Stimulated activated CD4-positive, alpha-beta T cell treated with anti-CD3 and anti-CD28 coated beads, TNF-alpha, amount 100 ng/mL, for 4 hours (primary cell): Measurements from ENCODE around the gene OSBPL5.

Experiments
- DNase-seq, 3 experiments: peaks; one replicate each; pipeline ENCODE4 v3.0.0-alpha.2; 2020; ENCODE audit warnings: low read depth in 3 of 3

The OSBPL5 gene

DNA sequence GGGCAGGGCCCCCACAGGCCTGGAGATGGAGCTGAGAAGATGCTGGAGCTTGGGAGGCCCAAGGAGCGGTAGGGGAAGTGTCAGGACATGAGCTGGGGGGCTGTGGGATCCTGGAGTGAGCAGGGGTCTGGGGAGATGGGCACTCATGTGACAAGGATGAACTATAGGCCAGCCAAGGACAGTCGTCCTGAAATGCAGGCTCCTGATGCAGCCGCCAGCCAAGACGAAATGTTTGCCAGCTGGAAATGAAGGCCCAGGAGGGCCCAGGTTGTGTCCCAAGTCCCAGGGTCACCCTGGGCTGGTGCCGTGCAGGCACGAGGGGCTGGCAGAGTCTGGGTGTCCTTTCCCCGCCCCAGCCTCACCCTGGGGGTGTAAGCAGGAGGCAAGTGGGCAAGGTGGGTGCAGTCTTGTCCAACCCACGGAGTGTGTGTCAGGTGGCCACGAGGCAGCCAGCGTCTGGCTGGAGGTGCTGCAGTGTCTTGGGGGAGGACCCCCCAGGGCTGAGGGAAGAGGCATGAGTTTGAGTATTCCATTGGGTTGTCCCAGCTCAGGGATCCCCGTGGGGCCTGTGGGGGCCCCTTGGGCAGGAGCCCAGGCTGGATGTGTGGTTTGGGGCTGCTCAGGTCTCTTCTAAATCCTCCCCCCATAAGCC lies 32.1 kb upstream of the OSBPL5 start:
- no peak for DNase-seq

DNA sequence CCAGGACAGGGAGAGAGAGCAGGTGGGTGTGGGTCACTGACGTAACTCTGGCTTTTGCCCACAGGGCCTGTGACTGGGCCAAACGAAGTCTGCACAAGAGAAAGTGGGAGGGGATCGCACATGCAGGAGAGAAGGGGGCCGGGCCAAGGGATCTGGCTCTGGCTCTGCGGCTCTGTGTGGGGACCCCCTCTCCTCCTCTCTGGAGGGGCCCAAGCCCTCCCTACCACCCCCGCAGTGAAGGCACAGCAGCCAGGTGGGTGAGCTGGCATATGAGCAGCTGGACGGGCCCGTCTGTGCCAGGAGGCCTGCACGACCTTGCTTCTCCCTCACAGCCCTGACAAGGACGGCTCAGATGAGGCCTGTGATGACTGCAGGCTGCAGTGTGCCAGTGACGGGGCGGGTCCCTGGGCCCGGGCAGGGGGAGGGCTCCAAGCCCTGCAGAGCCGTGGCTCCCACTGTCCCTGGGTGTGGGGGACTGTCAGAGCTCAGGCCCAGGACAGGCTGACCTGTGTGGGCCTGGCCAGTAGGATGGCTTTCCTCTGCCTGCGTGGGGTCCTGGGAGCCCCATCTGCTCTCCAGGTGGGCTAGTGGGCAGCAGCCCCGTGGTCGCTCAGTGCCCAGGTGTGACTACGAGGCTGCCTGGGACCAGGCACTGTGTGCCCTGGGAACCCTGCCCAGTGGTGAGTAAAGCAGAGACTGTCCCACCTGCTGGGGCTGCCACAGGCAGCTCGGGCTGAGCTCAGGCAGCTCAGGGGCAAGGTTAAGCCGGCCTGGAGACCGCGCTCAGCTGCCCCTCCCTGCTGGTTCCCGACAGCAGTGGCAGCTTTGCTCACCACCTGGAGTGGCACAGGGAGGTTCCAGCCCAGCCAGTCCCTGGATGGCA lies 31.3 kb upstream of the OSBPL5 start:
- no peak for DNase-seq

DNA sequence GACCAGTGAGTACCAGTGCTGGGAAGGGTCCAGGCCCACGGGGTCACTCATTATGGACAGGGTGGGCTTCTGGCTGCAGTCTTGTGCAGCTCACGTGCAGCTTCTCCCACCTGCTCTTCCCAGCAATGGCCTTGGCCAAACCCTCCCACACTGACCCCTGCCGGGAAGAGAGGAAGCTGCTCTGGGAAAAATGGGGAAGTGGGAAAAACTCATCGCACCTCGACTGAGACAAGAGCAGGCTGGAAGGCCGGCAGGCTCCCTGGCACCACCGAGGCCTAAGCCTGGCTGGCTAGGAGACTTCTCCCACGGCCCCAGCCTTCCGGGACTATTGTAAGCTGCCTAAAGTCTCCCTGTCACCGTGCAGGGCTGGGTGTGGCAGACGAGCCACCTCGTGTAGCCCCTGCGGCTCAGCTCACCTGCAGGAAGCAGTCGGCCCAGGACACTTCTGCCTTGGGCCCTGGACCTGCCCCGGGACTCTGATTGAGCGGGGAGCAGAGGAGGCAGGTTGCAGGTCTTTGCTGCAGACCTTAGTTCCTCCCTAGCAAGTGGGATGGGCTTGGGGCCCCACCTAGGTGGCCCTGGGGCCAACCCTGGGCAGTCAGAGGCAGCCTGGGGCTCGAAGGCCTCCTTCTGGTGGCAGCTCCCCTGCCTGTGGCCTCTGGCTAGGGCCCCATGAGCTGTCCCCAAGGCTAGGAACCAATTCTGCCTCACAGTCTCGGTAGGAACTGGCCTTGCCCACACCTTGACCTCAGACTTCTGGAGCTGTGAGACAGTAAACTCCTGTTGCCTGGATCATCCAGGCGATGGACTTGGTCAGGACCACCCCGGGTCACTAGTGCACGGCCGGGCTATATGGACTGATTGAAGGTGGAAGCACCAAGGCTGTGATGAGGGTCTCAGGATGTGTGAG lies 30.4 kb upstream of the OSBPL5 start:
- no peak for DNase-seq

DNA sequence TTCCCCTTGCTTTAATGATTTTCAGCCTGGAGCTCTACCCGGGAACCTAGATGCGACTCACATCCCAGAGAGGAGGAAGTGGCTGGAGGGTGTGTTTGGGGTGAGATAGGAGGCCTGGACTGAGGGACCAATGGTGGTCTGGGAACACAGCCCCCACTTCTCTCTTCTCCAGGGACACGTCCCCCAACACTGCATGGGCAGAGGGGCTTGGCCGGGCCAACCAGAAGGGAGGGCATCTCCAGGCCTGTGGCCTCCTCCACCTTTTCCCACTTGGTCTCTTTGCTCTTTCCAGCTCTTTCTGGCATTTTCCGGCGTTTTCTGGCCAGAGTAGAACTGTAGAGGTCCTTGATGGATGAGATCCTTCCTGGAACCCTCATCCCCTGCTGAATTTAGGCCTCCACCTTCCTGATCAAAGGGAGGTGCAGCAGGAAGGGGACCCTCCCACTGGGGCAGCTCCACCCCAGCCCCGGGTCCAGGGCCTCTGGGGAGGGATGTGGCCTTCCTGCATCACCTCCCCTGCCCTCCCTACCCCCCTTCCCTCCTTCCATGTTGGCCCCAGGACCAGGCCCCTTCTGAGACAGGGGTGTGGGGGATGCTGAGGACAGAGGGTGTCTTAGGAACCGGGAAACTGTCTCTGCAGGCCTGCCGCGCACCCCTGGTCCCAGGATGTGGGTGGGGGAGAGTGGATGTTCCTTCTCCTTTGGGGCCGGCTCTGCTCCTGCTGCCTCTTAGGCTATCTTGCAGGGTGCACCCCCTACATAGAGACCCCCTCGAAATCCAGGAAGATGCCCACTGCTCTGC lies 29.1 kb upstream of the OSBPL5 start:
- no peak for DNase-seq

DNA sequence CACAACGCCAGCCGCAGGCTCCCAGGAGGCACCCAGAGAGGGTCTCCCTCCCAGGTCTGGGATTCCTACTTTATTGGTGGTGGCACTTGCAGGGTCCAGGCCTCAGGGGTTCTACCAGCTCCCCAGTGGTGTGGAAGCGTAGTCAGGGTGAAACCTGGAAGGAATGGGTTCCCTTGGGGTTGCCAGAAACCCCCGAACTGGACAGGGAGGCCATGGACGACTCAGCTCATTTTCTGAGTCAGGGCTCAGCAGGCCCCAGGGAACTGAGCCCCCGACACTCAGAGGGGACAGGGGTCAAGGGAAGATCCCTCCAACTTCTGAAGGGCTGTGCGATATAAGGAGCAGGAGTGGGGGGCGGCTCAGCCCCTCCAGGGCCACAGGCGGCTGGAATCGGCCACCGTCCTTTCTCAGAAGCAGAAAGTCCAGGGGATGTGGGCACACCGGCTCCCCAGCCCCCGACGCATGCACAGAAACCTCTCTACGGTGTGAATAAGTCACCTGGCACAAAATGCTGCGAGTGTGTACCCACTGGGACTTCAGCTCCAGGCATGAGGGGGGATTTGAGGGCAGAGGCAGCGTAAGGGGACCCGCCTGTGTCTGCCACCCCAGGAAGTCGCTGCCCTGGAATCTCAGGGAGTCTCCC lies 28.4 kb upstream of the OSBPL5 start:
- DNase-seq, result no peak

DNA sequence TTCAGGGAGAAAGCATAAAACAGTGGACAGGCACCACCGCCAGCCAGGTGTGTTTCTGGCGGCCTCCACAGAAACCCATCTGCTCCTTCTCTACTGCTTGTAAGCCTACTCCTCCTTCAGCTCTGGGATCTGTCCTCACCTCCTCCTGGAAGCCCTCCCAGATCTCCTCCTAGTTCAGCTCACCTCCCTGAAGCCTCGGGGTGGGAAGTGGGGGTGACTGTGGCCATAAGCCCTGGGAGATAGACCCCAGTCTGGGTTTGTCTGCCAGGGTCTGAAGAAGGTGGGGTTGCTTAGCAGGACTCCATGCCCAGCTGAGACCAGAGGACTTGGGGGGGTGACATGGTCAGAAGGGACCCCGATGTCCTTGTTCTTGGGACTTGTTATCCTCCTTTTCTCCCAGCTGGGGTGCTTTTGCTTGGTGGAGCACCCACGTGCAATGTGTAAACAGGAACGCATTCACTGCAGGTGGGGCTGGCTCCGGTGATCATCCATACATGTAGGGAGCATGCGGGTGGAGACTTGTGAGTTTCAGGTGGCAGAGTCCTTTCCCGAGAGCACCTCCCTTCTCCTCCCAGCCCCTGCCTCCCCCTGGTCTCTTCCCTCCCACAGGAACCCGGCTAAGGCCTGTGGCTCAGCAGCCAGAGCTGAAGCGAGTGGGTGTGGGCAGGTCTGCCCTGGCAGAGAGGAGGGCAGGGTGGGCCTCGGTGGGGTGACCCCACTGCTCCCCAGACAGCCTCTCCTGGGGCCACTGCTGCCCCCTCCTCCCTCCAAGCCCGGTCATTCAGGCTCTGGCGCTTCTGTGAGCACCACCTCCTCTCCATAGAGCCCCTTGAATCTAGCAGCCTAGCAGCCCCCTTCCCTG lies 27.6 kb upstream of the OSBPL5 start:
- no peak for DNase-seq

DNA sequence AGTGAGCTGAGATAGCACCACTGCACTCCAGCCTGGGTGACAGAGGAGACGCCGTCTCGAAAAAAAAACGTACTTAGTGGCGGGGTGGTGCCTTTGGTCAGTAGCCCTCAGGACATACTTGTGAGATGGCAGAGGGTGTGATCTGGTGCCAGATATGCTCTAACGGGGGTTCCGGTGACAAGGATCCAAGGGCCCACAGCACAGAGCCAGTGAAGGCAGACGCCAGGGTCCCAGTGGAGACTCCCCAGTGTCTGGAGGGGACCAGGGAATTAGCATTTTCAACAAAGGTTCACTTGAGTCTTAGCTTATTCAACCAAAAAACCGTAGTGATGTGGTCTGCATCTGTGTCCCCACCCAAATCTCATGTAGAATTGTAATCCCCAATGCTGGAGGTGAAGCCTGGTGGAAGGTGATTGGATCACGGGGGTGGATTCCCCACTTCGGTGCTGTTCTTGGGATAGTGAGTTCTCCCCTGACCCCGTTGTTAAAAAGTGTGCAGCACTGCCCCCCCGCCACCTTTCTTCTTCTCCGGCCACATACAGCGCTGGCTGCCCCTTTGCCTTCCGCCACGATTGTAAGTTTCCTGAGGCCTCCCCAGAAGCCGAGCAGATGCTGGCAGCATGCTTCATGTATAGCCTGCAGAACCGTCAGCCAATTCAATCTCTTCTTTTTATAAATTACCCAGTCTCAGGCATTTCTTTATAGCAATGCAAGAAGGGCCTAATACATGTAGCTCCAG lies 26.6 kb upstream of the OSBPL5 start:
- DNase-seq, result no peak

DNA sequence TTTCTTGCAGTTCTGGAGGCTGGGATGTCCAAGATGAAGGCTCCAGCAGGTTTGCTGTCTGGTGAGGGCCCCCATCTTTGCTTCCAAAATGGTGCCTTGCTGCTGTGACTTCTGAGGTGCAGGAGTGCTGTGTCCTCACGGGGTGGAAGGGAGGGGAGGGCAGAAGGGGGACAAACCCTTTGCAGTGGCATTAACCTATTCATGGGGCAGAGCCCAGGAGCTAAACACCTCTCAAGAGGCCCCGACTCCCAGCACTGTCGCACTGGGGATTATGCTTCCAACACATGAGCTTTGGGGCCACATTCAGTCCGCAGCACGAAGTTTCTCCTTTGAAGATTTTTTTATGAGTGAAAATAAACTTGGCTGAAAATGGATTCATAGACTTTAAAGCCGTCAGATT lies 25.5 kb upstream of the OSBPL5 start:
- no peak for DNase-seq

DNA sequence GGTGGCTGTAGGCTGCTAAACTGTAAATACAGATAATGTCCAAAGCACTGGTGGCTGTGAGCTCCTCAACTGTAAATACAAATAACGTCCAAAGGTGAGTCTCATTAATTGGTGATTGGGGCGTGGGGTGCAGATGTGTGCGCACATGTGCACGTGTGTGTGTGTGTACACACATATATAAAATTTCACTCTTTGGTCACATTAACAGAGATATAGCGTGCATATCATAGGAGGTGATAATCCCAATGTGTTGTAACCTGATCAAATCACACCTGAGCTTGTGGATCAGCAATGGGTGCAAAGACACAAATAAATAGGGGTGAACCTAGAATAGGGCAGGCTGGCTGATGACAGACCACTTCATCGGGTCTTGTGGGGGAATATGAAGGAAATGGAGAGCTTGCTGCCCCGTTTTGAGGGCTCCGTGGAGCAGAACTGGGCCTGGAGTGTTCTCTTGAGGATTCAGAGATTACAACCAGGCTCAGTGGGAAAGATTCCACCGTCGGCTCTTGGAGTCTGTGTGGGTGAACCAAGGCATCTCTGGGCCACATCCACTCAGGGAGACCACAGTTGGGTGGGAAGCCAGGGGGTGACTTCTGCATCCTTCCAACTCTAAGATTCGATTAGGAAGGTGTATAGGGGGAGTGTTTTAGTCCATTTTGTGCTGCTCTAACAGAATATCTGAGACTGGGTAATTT lies 24.9 kb upstream of the OSBPL5 start:
- no peak for DNase-seq

DNA sequence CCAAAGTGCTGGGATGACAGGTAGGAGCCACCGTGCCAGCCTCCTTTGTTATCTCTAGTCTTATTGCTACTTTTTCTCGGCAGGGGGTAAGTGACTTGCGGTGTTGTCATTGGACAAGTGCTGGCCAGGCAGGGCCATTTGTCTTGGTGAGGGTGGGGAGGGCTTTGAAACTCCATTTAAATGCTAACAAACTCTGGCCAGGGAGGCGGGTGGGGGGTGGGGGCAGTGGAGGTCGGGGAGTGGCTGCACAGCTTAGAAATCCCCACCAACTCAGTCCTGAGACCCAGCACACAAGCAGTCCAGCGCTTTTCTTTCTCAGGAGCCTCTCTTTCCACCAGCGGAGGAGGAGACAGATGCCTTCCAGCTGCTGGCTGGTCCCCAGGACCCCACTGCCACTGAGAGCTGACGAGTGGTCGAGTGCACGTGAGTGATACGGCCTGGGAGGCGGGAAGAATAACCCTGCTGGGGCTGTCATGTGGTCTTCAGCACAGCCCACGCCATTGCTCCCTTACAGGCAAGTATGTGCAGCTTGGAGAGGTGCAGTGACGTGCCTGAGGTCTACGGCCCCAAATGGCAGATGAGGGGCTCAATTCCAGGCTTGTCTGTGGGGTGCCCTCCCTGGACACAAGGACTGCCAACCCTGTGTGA lies 24.2 kb upstream of the OSBPL5 start:
- no peak for DNase-seq

DNA sequence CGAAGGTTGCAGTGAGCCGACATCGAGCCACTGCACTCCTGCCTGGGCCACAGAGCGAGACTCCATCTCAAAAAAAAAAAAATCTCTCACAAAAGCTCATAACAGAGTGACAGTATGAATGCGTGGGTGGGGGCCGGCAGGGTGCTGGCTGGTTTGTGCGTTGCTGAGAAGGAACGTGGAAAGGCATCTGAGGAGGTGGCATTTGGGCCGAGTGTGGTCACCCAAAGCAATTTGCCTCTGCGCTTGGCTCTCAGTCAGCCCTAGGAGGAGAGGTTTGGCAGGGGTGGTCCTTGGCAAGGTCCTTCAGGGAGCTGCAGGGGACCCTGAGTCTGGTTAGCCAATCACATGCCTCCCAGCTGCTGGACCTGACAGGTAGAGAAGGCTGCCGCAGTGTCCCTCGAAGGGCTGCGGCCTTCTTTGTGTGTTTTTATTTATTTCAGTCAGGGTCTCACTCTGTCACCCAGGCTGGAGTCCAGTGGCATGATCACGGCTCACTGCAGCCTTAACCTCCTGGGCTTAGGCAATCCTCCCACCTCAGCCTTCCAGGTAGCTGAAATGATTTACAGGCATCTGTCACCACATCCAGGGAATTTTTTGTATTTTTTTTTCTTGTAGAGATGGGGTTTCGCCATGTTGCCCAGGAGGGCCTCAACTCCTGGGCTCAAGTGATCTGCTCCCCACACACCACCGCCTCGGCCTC lies 23.5 kb upstream of the OSBPL5 start:
- no peak for DNase-seq

DNA sequence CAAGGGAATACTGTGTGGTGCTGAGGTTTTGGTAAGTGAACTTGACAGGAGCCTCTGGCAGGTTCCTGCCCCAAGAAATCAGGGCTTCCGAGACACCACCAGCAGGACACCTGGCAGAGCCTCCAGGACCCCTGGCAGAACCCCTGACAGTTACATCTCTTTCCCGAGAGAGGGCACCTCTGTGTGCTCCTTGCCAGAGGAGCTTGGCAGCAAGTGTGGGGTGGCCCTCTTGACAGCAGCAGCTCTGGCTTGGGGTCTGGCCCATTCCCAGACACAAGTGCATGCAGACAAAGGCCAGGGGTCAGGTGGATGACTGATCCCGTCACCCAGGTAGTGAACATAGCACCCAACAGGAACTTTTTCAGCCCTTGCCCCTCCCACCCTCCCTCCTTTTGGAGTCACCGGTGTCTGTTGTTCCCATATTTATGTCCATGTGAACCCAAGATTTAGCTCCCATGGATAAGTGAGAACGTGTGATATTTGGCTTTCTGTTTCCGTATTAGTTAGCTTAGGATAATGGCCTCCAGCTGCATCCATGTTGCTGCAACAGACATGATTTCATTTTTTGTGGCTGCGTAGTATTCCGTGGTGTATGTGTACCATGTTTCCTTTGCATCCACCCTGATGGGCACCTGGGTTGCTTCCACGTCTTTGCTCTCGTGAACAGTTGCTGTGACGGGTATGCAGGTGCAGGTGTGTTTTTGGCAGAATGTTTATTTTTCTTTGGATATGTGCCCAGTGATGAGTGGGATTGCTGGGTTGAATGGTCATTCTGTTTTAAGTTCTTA lies 21.2 kb upstream of the OSBPL5 start:
- no peak for DNase-seq

DNA sequence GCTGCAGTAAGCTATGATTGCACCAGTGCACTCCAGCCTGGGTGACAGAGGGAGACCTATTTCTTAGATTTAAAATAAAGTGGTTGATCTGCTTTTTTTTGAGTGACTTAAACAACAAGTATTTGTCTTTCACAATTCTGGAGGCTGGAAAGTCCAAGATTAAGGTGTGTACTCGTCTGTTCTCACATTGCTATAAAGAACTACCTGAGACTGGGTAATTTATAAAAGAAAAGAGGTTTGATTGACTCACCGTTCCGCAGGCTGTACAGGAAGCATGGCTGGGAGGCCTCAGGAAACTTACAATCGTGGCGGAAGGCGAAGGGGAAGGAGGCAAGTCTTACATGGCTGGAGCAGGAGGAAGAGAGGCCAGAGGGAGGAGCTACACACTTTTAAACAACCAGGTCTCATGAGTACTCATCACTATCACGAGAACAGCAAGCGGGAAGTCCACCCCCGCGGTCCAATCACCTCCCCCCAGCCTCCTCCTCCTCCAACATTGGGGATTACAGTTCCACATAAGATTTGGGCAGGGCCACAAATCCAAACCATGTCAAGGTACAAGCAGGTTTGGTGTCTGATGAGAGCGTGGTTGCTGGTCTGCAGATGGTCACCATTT lies 19.7 kb upstream of the OSBPL5 start:
- no peak for DNase-seq

DNA sequence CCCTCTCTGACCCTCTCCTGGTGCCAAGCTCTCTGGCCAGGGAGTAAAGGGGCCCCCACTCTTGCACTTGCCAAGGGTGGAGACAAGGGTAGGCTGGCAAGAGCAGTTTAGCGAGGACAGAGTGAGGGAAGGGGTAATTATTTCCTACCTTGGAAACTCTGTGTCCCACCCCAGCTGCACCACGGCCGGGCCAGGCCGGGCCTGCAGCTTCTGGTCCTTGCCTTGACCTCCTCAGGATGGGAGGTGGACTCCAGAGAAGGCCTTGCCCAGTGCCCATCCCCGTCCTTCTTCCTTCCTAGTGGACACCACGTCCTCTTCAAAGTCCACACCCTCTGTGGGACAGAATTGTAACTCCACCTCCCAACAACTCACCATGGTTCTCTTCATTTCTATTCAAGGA lies 18.4 kb upstream of the OSBPL5 start:
- no peak for DNase-seq

DNA sequence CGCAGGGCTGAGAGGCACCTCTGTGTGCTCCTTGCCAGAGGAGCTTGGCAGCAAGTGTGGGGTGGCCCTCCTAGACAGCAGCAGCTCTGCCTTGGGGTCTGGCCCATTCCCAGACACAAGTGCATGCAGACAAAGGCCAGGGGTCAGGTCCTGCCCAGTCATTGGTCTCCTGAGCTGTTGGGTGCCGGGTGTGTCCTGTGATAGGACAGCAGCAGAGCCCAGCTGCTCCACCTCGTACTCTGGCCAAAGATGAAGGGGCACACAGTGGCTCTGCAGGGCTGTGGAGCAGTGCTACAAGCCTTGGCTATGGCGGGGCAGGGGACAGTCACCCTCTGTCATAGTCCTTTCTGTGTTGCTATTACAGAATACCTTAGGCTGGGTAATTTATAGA lies 17.3 kb upstream of the OSBPL5 start:
- no peak for DNase-seq

DNA sequence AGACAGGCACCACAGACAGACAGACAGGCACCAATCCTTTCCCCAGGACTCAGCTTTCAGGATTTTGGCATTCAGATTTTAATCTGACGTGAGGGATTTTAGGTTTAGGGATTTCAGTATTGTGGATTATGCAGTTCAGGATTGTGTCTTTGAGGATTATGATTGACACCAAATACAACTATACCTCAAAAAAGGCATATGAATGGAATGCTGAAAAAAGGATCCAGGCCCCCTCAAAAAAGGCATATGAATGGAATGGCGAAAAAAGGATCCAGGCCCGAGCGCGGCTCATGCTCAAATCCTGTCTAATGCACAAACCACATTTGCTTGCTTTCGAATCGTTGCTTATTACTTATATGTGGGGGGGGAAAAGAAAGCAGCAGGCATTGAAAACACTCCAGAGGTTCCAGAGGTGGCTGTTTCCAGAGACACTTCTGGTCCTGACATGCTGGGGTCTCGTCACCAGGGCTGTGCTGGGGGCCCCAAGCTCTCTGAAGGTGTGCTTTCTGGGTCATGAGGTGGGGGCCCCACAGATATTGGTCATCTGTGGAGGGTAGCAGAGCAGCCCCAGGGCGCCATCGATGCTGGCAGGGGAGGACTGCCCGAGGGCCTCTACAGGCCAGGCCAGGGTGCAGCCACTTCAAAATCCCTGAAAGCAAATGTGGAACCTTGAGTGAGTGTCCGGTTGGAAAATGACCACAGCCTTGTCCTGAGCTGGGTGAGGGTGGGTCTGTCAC lies 16.8 kb upstream of the OSBPL5 start:
- no peak for DNase-seq
